Fibroblast of villous mesenchyme (primary cell): Measurements from ENCODE around the gene MVK. TPM values are rescaled to one million over a fixed set of nuclear protein-coding genes. Genes with fewer than 3 reads are reported as not detected.
A peak's percentile ranks its signal among the peaks of the same experiment; 100 is the strongest.

Source experiments
- DNase-seq: peaks from one replicate; pipeline ENCODE4 v3.0.0-alpha.2; 2010; ENCODE audit warnings: low read depth
- H3K4me3 ChIP-seq: 2 replicates; pipeline ENCODE4 v1.5.1; 2011; ENCODE audit warnings: low read depth, mild to moderate bottlenecking, low read length
- total RNA-seq: library from RNA; depleted of rRNA; stranded (reverse); fragments of >200 nt; gene quantifications from 2 replicates; pipeline ENCODE4 v1.2.3, GENCODE V29; 2012
- TF ChIP-seq, protein P1 (sequence below): IDR thresholded peaks from 2 replicates; pipeline ENCODE4 v1.5.1; 2012; ENCODE audit warnings: low read depth, mild to moderate bottlenecking, low read length; ENCODE audit not compliant: insufficient read depth

MVK gene
- 29.8 and 30.0 TPM in 2 replicates for total RNA-seq

DNA sequence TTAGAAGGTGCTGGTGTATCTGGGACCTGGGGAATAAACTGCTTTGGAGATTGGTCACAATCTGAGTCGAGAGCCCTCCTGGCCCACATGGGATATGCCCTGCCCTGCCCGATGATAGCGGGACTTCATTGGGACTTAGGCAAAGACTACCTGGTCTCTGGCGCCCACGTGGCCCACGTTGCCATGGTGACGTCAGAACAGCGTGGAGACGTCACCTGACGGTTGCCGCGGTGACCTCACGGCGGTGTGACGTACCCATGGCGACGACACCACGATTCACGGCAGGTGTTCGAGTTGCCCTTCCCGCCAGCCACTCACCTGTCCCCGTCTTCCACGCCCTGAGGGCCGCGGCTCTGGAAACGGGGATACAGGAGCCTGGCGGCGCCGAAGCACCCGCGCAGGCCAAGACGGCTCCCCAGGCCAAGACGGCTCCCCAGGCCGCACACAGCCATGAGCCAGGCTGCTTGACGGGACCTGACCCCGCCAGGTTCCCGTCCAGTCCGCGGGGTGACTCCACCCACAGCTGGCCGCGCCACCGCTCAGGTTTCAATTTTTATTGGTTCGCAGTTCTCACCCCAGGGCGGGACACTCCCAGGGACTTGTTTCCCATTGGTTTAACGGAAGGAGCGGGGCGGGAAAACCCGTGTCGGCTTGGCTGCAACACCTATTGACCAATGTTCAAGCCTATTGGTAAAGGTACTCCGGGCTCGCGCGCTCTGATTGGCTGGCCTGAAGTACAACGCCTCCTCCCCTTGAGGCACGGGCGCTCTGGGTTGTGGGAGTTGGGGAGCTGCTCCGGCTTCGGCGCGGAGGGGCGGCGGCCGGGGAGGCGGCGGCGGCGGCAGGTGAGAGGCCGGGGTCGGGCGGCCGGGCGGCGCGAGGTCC, at the start of gene MVK, which contains the start of gene MMAB:
Gene MVK (plus strand): TSS at position 766 of the 885 bp plus-strand sequence. CDS start 1,029 bp downstream, outside the sequence.
Gene MMAB (minus strand): TSS at position 476 of the 885 bp plus-strand sequence. CDS start 24 bp downstream, at position 452.
- peak; percentile 100 for DNase-seq
- TF ChIP-seq, protein P1, sequence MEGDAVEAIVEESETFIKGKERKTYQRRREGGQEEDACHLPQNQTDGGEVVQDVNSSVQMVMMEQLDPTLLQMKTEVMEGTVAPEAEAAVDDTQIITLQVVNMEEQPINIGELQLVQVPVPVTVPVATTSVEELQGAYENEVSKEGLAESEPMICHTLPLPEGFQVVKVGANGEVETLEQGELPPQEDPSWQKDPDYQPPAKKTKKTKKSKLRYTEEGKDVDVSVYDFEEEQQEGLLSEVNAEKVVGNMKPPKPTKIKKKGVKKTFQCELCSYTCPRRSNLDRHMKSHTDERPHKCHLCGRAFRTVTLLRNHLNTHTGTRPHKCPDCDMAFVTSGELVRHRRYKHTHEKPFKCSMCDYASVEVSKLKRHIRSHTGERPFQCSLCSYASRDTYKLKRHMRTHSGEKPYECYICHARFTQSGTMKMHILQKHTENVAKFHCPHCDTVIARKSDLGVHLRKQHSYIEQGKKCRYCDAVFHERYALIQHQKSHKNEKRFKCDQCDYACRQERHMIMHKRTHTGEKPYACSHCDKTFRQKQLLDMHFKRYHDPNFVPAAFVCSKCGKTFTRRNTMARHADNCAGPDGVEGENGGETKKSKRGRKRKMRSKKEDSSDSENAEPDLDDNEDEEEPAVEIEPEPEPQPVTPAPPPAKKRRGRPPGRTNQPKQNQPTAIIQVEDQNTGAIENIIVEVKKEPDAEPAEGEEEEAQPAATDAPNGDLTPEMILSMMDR: no peak
- H3K4me3 ChIP-seq: peak within 1 kb of the TSS; percentile 83

DNA sequence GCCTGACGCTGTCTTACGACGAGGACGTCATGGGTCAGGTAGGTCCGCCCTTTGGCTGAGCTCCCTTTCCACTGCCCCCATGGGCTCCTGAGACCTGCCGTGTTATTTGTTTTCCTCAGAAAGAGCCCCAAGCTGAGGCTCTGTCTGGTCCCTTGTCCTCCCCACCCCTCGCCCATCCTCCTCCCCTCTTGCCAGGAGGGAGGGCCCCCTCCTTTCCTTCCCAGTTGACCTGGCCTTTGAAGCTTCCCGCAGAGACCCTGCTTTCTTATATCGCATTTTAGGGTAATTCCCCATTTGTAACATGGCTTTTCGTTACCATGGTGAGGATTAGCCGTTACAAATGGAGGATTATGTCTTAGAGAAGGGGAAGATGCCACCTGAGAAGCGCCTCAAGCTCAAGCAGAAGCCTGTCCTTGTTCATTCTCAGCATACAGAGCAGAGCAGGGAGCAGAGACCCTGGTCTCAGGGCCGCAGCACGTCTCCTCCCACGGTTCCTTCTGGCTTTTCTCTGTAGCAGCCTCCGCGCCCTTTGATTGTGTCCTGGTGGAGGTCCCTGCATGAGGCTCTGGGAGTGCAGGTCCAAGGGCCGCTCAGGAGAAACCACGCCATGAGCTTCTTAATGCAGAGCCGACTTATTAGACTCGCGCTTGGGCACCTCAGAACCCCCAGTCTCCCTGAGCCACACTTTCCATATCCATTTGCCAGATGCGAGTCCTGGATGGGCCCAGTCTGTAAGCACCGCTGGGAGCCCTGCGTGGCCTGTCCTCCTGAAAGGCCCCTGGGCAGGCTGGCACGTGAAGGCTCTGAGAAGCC, 48.9 kb upstream of the MVK start:
- DNase-seq: no peak
- no peak overlapping the region for H3K4me3 ChIP-seq
- TF ChIP-seq, protein P1: no peak

DNA sequence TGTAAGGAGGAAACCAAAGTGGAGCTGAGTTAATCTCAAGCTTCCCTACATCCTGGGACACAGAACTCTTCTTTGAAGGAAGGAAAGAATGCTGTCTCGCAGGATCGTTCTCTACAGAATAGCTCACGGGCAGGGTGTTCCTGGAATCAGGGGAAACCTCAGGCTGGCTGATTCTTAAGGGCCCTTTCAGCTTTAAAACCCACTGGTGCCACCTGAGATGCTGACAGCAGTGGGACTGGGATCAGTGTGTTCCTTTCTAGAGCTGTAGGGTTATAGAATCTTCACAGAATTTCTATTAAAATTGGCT, 48.4 kb upstream of the MVK start:
- H3K4me3 ChIP-seq: no peak overlapping the region
- TF ChIP-seq, protein P1: no peak
- DNase-seq: no peak

DNA sequence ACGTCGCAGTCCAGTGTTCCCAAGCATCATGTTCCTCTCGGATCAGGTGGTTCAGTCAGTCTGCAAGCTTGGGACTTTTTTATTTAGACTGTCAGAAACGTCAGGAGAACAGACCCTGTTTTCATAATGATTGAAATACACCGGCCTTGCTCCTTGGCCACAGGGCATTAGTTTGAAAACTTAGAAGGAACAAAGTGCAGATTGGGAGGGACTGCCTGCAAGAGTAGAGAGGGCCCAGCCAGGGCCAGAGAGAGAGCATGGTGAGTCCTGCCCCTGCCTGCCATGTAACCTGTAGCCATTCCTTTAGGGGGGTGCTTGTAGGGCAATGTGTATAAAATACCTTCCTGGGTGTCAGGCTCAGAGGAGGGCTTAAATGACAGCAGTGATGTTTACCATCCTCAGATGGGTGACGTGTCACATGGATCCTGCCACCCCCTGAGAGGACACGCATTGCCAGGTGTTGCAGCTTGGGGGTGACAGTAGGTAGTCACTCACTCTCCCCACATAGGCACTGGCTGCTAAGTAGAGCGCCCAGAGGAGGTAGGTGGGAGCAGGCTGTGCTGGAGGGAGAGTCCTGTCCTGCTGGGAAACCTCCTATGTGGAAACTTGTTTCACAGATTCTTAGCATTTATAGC, 46.0 kb upstream of the MVK start:
- TF ChIP-seq, protein P1: no peak
- no peak overlapping the region for H3K4me3 ChIP-seq
- DNase-seq: no peak

- DNase-seq: peak; percentile 45
- TF ChIP-seq, protein P1: no peak
- no peak overlapping the region for H3K4me3 ChIP-seq
Observed at GRCh38 chr12:109529691-109530640, 43.6 kb upstream of the MVK start.
